Cerebellar cortex (tissue), 1 donor: ENCODE measurements around the gene PIK3R1.

ENCODE experiments used
- DNase-seq: peaks from one replicate; pipeline ENCODE4 v3.0.0-alpha.2; 2015; ENCODE audit warnings: low spot score

Gene PIK3R1

DNA sequence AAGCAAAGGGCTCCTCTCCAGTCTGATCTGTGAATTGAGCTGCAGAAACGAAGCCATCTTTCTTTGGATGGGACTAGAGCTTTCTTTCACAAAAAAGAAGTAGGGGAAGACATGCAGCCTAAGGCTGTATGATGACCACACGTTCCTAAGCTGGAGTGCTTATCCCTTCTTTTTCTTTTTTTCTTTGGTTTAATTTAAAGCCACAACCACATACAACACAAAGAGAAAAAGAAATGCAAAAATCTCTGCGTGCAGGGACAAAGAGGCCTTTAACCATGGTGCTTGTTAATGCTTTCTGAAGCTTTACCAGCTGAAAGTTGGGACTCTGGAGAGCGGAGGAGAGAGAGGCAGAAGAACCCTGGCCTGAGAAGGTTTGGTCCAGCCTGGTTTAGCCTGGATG lies 82.1 kb downstream of the PIK3R1 start:
- no peak for DNase-seq

DNA sequence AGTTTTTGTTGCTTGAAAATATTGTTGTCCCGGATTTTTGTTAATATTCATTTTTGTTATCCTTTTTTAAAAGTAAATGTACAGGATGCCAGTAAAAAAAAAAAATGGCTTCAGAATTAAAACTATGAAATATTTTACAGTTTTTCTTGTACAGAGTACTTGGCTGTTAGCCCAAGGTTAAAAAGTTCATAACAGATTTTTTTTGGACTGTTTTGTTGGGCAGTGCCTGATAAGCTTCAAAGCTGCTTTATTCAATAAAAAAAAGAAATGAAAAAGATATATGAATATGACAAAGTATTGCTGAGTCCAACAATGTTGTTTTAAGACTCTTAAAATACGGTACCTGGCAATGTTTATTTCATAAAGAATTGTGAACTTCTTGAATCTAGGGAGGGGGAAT lies 82.9 kb downstream of the PIK3R1 start:
- DNase-seq, result no peak

DNA sequence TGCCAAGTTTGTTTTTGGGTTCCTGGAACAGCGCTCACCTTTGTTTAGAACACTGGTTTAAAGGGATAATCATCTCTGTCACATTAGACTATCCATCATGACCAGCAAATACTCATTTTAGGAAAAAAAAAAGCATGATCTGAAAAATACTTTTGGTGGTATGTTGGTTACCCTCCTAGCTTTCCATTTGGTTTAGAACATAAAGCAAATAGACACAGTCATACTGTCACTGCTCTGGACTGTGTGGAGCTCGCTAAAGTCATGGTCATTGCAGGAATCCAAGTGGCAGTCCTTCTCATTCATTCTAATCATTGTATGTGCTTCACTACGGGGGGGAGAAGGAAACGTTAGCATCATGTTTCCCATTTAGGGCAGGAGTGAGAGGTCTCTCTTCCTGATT lies 83.5 kb downstream of the PIK3R1 start:
- DNase-seq, result no peak

DNA sequence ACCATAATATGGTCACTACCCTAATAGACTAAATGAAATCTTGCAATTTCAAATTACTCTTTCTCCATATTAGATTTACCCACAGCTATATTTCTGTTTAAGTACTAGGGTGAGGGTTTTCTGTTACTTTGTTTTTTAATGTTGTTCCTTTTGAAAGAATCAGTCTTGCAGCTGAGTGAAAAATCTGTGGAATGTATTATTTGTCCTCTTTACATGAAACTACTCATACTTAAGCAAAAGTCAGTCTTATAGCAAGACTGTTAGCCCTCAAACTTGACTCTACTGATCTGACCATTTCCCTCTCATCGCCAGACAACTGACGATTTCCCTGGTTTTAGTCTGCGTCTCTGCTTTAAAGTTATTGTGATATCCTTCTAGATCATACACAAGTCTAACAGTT lies 84.0 kb downstream of the PIK3R1 start:
- DNase-seq, result no peak

DNA sequence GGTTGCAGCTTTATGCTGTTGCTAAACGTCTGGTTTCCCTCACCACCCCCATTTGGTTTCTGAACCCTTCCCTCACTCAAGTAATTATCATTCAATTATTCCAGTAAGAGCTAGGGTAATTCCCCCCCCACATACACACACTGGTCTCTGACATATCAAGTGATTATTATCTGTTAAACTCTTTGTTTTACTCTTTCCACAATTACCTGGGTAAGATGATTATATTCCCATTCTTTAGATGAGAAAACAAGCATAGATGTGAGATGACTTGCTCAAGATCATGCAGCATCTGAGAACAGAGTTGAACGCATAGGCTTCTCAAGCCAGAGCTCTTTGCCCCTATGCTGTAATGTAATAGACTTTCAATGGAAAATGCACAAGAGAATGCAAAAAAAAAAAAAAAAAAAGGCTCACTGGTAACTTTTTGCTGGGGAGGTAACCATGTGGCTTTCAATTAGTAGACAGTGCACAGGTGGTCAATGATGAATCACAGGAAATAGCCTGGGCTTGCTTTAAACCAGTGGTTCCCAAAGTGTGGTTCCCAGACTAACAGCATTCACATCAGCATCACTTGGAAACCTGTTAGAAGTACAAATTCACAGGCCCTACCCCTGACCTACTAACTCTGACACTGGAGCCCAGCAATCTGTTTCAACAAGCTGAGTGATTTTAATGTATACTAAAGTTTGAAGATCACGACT lies 87.6 kb downstream of the PIK3R1 start:
- no peak for DNase-seq

DNA sequence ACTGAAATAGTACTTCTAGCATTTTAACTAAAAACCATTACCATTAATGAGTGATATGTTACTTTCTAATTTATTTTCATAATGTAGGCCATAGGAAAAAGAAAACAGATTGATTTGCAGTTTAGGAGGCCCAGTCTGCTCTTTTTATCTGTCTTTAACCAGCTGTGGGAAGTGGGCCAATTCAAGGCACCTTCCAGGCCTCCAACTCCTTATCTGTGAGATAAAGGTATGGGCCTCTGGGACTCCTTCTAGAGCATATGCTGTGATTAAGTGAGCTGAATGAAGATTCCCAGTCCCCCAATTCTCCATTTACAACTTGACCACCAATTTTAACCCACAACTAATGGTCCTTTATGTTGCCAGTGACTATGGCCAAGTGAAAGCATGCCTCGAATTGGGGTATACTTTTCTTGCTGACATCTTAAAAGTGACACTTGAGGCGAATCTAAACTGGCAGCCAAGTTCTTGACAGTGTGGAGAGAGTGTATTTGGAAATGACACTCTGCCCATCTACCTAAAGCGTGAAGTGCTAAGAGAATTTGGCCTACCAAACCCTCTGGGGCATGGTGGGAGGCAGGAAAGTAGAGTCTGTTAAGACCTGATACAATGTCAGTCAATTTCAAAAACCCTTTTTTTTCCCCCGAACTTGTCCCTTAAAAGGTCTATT lies 88.3 kb downstream of the PIK3R1 start:
- no peak for DNase-seq

DNA sequence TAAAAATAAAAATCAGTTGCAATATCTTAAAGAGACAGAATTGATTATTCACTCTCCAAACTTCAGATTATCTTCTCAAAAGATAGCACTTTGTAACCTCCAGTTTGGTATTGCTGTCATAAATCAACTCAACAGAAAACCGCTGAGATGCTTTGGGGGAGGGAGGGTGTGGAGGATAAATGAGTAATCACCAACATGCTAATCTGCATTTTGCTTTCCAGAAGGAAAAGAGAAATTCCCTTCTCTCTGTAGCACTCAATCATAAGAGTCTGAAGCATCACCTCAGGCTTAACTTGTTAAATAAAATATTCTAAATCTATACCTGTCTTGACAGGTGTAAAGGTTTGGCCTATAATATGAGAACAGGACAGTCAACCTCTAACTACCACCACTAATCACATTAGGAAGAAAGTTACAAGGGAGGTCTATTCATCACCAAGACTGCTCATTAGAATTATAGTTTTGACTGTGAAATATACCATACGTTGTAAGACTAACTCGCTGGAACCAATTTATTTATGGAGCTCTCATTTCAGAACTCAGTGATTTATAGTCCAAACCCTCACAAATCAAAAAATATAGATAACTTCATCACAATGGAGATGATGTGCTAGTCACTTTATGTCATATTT lies 89.0 kb downstream of the PIK3R1 start:
- no peak for DNase-seq

DNA sequence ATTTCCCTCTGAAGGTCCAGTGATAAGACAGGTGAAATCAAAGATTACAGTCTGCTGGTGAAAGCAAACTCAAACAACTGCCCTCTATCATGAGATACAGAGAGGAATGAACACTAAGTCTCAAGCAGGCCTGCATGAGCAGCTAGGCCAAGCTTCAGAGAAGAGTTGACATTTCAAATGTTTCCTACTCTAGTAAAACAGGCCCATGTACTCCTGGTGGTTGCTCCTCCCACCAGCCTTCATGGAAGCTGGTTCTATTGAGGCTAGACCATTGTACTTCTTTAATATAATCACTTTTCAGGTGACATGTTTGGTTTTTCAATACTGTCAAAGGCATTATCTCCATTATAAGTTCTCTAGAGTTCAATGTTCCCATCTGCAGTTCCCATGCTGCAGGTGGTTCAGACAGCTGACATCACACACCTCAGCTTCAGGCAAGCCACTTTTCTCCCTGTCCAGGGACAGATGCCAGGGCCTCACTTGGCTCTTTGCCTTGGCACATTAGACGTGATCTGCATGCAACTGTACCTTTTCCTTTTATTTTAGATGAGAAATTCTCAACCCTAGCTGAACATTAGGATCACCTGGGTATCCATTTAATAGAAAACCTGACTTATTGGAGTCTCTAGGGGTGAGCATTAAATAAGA lies 89.8 kb downstream of the PIK3R1 start:
- DNase-seq, result no peak

DNA sequence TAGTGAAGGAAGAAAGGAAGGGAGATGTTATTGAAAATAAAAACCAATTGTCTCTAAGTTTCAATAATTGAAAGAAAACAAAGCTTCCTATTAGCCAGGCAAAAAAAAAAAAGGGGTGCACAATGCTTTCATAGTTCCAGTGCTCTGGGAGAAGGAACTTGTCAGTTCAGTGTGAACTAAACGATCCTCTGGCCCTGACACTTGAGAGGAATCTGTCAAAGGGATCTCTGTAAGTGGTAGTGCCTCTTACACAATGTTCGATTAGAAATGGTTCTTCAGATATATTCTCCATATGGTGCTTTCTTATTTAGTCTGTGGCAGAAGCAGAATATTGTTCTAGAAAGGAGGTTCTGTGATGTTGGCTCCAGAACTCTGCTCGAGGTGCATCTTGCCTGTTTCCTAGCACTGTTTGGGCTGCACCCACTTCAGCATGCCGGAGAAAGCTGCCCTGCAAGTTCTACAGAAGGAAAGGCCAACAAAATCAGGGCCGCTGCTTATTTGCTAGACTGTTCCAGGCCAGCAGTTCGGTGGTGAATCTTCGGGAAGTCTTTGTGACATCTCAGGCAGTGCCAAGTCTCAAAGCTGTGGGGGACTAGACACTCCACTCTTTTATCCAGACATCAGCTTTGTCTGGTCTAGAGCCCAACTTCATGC lies 90.9 kb downstream of the PIK3R1 start:
- no peak for DNase-seq

DNA sequence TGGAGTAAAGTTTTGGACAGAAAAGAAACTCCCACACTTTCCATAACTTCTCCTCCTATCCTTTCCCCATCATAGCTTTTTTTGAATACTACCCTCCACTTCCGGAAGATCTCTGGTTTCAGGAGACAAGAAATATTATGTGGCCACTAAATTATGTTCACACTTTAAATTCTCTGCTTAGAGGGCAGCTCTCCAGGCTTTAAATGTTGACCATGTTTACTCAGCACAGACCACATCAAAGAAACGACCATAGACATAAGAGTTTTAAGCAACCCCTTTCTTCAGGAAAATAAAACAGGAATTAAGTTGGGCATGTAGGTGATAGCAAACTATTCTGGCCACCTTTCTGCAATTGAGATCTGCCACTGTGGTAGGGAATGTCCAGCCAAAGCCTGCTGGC lies 97.8 kb downstream of the PIK3R1 start:
- DNase-seq, result no peak

DNA sequence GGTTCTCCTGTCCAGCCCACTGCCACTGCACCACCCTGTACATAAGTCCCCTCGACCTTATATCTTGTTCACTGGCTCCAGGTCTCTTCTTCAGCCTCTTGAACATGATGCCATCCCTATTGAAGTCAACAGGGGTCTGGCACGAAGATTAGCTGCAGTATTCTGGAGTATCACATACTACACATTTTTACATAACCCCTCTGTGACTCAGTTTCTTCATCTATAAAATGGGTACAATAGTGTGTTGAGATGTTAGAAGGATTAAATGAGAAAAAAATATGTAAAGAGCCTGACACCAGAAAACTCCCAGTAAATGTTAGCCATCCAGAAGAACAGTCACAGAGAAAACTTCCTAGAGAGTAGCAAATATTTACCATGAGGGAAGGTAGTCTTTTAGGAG lies 98.9 kb downstream of the PIK3R1 start:
- no peak for DNase-seq

DNA sequence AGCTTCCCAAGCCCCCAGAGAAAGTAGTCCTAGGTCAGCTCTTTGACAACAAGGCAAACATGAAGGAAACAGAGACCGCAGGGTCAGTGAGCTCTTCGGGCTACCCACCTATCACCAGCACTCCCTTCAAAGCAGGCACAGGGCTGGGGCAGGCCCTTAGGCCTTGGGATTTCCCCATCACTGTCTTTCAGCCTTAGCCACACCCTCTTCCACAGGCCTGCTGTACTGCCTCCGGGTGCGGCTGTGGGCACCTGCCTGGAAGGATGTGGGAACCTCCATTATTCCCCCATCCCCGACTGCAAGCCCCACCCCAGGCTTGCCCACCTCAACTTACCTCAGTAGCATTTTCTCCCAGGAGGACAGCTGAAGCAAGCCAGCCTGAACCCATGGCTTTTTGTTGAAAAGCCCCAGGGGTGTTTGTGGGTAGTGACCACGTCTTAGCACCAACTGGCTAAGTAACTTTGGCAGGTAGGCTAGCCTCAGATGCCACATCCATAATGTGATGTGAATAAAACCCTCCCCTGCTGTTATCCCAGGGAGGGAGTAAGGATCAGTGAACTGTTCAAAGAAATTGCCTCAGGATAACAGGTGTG lies 100.2 kb downstream of the PIK3R1 start:
- no peak for DNase-seq

DNA sequence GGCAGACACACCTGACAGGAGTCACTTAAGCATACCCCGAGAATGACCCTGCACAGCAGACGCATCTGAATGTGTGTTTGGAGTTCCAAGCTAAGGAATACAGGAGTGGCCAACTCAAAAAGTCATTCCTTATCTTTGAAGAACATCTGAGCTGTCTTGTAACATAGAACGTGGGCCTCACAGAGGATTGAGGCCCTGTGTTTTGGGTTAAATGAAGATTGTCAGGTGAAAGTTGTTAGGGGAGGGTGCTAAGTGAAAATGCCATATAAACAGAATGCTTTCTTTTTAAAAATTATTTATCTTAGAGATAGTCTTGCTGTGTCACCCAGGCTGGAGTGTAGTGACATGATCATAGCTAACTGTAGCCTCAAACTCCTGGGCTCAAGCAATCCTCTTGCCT lies 100.9 kb downstream of the PIK3R1 start:
- DNase-seq, result no peak

DNA sequence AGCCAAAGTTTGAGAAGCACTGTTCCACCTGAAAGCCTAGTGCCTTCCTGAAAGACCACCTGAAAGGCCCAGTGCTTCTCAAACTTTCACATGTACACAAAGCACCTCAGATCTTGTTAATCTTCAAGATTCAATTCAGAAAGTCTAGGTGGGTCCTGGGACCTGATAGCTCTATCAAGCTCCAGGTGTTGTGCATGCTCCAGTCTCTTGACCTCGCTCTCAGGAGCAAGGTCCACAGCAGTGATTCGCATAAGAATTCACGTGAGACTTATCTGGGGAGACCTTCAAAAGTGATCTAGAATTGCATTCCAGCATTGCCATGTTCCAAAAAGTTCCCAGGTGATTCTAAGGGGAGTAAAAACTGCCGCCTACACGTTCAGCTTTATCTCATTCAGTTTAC lies 102.1 kb downstream of the PIK3R1 start:
- no peak for DNase-seq

DNA sequence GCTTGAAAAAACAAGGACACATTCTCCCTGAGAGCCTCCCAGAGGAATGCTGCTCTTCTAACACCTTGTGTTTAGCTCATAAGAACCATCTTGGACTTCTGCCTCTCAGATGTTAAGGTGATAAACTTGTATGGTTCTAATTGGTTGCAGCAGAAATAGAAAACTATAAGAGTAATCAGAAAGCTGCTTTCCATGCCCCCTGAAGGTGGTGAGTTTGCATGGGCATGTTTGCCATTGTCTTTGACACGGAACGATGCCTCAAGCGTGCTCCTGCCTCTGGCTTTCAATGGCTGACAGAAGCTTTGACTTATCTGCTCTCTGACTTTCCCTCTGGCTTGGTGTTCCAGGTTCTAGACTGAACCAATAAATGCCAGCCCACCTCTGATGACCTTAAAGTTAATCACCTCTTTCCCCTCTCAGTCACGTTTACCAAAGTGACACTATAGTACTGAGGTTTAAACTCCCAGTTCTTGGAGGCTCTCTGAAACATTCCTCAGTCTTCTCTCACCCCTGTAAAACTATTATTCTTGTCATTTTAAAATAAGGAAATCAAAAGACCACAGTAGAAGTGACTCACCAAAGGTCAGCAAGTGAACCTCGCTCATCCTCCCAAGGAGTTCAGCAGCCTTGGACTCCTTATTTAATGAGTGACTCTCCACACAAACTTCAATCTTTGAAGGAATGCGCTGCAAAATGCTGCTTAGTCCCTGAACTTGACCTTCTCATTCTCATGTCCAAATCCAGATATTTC lies 103.6 kb downstream of the PIK3R1 start:
- DNase-seq, result no peak

DNA sequence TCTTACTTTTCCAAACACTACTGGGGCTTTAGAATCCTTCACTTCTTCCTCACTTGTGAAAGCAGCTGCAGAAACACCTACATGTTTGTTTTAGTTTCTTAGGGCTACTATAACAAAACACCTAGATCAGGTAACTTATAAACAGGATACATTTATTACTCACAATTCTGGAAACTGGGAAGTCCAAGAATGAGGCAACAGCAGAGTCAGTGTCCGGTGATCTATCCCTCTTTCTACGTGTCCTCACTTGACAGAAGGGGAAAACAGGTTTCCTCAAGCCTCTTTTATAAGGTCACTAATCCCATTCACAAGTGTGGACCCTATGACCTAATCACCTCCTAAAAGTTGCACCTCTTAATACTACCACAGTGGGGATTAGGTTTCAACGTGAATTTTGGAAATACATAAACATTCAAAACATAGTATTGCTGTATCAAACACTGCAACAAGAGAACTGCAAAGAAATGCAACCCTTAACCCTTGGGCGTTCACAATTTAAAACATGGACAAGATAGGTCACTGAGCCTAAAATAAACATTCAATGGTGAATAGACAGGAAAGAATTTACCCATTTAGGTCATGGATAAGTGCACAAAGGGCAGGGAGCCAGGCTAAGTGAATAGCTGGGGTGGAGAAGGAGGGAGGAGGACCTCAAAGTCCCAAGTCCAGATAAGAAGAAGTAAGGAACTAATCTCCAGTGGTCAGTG lies 104.3 kb downstream of the PIK3R1 start:
- DNase-seq, result no peak

DNA sequence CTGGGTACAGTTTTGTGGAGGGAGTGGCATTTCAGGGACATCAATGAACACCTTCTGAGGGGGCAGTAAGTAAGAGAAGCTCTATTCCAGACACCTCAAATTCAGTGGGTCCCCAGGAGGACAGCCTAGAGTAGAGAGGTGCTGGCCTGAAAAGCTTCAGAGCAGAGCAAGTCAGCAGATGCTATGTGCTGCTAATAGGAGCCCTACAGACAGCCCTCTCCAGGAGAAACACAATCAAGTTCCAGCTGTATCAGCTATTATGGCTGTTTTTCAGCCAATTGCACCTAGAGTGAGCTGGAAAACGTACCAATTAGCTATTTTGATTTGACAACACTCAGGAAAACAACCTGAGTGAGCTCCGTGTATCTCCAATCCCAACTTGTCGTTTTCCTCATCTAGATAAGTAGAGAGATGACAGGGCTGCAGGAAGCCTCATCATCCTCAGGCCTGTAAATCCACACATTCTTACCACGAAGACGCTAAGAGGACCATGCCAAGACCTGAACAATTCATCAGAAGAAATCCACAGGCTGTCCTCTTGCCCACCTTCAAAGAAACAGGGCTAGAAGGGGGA lies 104.9 kb downstream of the PIK3R1 start:
- no peak for DNase-seq

DNA sequence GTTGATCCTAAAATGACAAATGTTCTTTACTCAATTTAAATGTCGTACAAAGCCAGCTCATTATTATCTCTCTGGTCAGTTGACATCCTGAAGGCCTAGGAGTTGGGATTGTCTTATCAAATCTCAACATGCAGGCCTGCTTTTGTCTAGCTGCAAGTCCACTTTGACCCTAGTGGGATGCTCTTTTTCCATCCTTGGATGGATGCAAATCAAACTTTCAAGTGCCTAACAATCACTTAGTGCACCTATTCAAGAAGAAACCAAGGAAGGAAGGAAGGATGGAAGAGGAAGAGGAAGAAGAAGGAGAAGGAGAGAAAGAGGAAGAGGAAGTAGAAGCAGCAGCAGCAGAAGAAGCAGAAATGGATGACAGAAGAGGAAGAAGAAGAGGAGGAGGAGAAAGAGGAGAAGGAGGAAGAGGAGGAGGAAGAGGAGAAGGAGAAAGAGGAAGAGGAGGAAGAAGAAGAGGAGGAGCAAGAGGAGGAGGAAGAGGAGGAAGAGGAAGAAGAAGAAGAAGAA lies 109.6 kb downstream of the PIK3R1 start:
- no peak for DNase-seq

DNA sequence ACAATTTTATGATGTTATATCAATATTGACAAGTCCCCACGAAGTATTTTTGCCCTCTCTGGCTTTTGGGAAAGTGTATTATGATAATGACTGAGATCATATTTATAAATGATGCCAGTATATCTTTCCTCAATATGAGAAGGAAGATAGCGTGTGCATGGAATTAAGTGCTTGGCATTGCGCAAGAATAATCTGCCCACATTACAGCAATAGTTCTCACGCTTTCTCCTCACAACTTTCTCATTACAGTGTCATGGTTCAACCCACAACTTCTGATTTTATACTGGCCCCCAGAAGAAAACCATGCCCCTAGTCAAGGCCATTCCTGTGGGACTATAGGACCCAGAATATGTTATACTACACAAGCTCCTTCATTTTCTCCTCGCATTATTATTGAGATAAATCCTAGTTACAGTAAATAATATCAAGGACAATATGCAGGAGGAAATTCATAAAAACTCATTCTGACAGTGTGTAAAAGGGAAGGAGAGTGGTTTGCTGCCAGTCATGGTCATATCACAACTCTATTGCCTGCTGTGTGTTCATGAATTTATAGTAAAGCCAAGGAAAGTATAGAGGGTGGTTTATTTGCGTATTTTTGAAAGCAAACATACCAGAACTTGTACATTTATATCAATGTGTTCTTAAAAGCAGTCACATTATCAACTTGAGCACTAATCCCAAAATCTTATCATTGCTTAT lies 114.1 kb downstream of the PIK3R1 start:
- DNase-seq, result no peak

DNA sequence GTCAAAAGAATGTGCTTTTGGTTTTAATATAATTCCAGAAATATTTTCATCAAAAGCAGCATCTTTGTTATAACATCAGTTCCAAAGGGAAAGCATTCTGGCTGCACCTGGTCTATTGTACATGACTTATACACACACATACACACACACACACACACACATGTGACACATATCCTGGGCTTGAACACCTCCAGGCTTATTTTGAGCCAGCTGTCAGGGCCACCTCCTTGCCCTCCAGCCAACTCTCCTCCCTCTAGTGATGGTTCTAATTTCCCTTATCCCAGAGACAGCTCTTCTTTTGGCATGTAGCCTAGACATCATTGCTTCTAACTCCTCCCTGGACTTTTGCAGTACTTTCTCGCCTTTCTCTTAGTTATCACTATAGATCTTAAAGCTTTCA lies 115.0 kb downstream of the PIK3R1 start:
- no peak for DNase-seq
